Loucy (cell line): Measurements from ENCODE around the gene RBBP5.

Experiments
- CTCF ChIP-seq: fragments of 200-600 bp; sonication (generic); conservative IDR thresholded peaks from 2 replicates; pipeline ENCODE4 v1.5.1; 2014; ENCODE audit warnings: mild to moderate bottlenecking, antibody characterized with exemption, low read length
- EZH2phosphoT487 ChIP-seq: fragments of 200-600 bp; IDR thresholded peaks from 2 replicates; pipeline ENCODE4 v1.6.1; 2018; ENCODE audit warnings: antibody characterized with exemption, mild to moderate bottlenecking, moderate library complexity, borderline replicate concordance

GRCh38 chr1:205088341-205088740 lies 33.4 kb downstream of the RBBP5 start:
- no peak for TF ChIP-seq CTCF
- TF ChIP-seq EZH2phosphoT487: no peak
